ENCODE measurements around the gene CHP1.

DNA sequence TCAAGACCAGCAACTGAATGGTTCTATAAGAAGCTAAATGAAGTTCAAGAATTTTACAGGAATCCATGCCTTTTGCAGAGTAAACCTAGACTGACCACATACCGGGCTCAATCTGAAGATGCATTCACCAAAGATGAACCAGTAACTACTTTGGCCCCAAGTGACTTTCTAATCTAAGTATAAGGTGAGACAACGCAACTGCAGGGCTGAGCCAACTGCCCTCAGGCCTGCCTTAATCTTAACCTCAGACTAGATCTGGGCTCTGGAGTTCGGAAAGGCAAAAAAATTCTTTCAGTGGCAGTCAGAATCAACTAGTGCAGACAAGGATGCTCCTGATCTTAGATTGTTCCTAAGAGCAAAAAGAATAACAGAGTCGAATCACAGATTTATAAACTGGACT is 48.8 kb upstream of the CHP1 start:
- TF ChIP-seq CTCF (conservative IDR thresholded peaks at IDR 0.05; ENCODE audit: low read length), result no peak
- TF ChIP-seq EZH2phosphoT487 (IDR thresholded peaks at IDR 0.05; ENCODE audit: borderline replicate concordance), result no peak
